Measurements from ENCODE around the gene RPS28. TPM values are rescaled to one million over a fixed set of nuclear protein-coding genes. Genes with fewer than 3 reads are reported as not detected.

RPS28 gene
- total and polyA plus RNA-seq, 2 donors from 2014 or later: 1,258 to 1,887 TPM

GRCh38 chr19:8335343-8336071 lies 14.2 kb downstream of the RPS28 start:
- Histone ChIP-seq H3K36me3 (ENCODE audit: control insufficient read depth in 2 of 3, insufficient read depth in 3 of 3, low read length in 3 of 3) (no peaks in the 10 kb centered on the region), H3K9me3 (ENCODE audit: control insufficient read depth in 2 of 3, insufficient read depth in 1 of 3, low read length in 3 of 3) (no peaks in the 10 kb centered on the region), H3K27ac (ENCODE audit: low read depth in 2 of 2, low read length in 2 of 2) (no peak overlapping the region), H3K9ac (ENCODE audit: low read length in 3 of 3) (no peak overlapping the region), H3K4me3 (ENCODE audit: low read length in 3 of 3) (no peak overlapping the region), H3K4me1 (ENCODE audit: control insufficient read depth in 2 of 3, insufficient read depth in 2 of 3, low read depth in 1 of 3, low read length in 3 of 3) (peaks cover 0 to 11% (median 0%) of the 10 kb centered on the region in 3 donors), H3K27me3 (ENCODE audit: control insufficient read depth, insufficient read depth, low read length) (peaks cover 15% of the 10 kb centered on the region)
- peak in 1 of 5 donors; percentile 66 for DNase-seq
- no peak for FAIRE-seq
- intact Hi-C loops (cut with DNase I): no loop called here
- no peak for TF ChIP-seq CTCF (IDR thresholded peaks at IDR 0.05; ENCODE audit: borderline replicate concordance, extremely low read depth, insufficient read depth)

GRCh38 chr19:8336072-8336569 lies 14.8 kb downstream of the RPS28 start:
- H3K4me3 ChIP-seq (ENCODE audit: low read length in 3 of 3): no peak overlapping the region
- H3K9me3 ChIP-seq (ENCODE audit: control insufficient read depth in 2 of 3, insufficient read depth in 1 of 3, low read length in 3 of 3): no peaks in the 10 kb centered on the region
- FAIRE-seq (no peak), DNase-seq (no peak)
- peaks cover 15% of the 10 kb centered on the region for H3K27me3 ChIP-seq (ENCODE audit: control insufficient read depth, insufficient read depth, low read length)
- TF ChIP-seq CTCF (IDR thresholded peaks at IDR 0.05; ENCODE audit: borderline replicate concordance, extremely low read depth, insufficient read depth): no peak
- H3K27ac ChIP-seq (ENCODE audit: low read depth in 2 of 2, low read length in 2 of 2): no peak overlapping the region
- no peak overlapping the region for H3K9ac ChIP-seq (ENCODE audit: low read length in 3 of 3)
- H3K36me3 ChIP-seq (ENCODE audit: control insufficient read depth in 2 of 3, insufficient read depth in 3 of 3, low read length in 3 of 3): no peaks in the 10 kb centered on the region
- intact Hi-C loops (cut with DNase I): no loop called here
- H3K4me1 ChIP-seq (ENCODE audit: control insufficient read depth in 2 of 3, insufficient read depth in 2 of 3, low read depth in 1 of 3, low read length in 3 of 3): peaks cover 0 to 11% (median 0%) of the 10 kb centered on the region in 3 donors

DNA sequence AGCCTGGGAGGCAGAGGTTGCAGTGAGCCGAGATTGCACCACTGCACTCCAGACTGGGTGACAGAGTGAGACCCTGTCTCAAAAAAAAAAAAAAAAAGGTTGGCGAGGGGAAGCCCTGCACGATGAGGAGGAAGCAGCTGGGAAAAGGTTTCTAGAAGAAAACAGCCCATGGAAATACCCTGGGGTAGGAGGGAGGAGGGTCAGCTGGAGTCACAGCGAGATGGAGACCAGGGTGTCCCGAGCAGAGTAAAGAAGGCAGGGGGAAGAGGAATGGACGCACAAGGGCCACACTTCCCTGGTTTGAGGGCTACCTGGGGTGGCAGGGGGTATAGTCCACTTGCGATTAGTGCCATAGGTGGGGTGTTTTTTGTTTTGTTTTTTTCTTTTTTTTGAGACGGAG lies 15.4 kb downstream of the RPS28 start:
- H3K4me1 ChIP-seq (ENCODE audit: control insufficient read depth in 2 of 3, insufficient read depth in 2 of 3, low read depth in 1 of 3, low read length in 3 of 3): peaks cover 0 to 11% (median 0%) of the 10 kb centered on the region in 3 donors

More for the DNA sequence above, 15.4 kb downstream of the RPS28 start:
- H3K4me3 ChIP-seq (ENCODE audit: low read length in 3 of 3): no peak overlapping the region
- intact Hi-C loops (cut with DNase I): no loop called here
- H3K9ac ChIP-seq (ENCODE audit: low read length in 3 of 3): no peak overlapping the region
- no peak for DNase-seq
- TF ChIP-seq CTCF (IDR thresholded peaks at IDR 0.05; ENCODE audit: borderline replicate concordance, extremely low read depth, insufficient read depth): no peak
- H3K27me3 ChIP-seq (ENCODE audit: control insufficient read depth, insufficient read depth, low read length): peaks cover 15% of the 10 kb centered on the region
- FAIRE-seq: no peak
- no peaks in the 10 kb centered on the region for H3K36me3 ChIP-seq (ENCODE audit: control insufficient read depth in 2 of 3, insufficient read depth in 3 of 3, low read length in 3 of 3)
- no peaks in the 10 kb centered on the region for H3K9me3 ChIP-seq (ENCODE audit: control insufficient read depth in 2 of 3, insufficient read depth in 1 of 3, low read length in 3 of 3)
- no peak overlapping the region for H3K27ac ChIP-seq (ENCODE audit: low read depth in 2 of 2, low read length in 2 of 2)

Measured in kidney (tissue), 14 donors.